COR-L47 (cell line): Measurements from ENCODE around the gene PLPPR5.

Source experiments
- DNase-seq: peaks from one replicate; lab custom pipeline; 2025; lab: John Stamatoyannopoulos, UW

The PLPPR5 gene

DNA sequence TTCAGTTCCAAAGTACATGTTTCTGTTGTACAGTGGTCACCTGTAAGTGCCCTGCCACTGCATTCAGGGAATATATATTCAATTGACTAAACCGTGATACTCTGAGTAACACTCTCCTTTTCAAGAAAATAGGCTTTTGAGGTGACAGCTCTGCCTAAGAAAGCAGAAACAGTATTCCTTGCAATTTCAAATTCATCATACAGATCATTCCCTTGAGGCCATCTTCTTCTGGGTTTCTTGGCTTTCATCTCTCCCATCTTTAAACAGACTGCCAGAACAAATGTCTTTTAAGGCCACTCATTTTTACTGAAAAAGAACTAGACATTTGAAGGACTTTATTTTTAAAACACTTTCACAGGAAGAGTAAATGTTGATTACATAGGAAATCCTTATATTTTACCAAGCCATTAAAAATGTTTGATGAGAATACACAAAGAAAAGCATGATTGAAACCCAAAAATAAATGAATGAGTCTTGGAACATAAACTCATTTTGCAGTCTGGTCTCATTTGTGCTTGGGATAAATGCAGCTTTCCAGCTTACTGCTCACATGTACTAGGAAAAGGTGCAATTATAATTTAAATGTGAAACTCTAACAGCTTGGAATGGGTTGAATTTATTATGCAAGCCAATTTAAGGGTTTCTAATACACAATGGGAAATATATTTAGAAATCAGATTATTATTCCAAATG lies 34.7 kb downstream of the PLPPR5 start:
- no peak for DNase-seq

DNA sequence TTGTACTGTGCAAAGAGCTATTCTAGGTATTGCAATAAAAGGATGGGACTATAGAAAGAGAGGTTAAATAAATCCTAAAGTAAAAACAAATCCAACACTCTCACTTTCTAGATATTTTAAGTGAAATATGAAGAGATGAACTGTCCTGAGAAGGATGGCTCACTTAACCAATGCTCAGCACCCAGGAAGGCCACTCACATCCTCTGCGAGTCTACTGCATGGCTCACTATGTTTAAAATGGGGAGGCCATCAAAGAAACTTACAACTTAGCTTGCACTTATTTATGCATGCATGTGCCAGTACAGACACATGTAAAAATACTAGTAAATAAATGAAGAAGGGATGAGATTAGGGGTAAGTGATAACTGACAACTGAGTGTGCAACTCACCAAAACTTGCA lies 37.5 kb downstream of the PLPPR5 start:
- DNase-seq = no peak

DNA sequence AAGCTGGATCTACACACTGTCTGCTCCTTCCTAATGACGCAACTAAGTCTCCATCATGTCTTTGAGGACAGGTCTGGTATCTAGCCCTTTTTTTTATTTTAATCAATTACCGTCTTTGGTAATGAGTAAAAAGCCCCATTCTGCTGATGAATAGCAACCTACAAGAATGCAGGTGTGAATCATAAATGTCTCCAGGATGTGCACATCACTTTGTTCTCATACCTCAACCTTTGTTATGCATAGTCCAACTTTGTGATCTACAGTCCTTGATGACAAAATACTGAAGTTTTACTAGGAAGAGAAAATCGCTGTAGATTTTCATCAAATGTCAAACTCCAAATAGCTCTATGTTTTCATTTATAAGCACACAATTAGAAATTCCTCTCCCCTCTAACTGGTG lies 39.3 kb downstream of the PLPPR5 start:
- DNase-seq = no peak

DNA sequence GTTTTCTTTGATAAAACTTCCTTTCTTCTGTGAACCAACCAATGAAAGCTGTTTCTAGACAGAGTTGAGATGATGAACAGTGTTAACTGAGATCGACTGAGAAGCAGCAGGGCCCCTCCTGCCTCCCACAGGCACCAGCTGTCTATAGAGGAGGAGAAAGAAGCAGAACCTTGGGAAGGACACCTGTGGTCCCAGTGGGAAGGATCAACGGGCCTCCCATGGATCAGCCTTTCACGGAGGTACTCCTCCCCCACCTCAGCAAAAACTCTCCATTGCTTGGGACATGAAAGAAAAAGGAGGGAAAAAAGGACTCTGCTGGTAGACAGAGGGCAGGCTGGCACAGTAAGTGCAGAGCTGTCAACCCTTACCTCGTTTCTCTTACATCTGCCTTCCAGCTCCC lies 40.5 kb downstream of the PLPPR5 start:
- DNase-seq = no peak

DNA sequence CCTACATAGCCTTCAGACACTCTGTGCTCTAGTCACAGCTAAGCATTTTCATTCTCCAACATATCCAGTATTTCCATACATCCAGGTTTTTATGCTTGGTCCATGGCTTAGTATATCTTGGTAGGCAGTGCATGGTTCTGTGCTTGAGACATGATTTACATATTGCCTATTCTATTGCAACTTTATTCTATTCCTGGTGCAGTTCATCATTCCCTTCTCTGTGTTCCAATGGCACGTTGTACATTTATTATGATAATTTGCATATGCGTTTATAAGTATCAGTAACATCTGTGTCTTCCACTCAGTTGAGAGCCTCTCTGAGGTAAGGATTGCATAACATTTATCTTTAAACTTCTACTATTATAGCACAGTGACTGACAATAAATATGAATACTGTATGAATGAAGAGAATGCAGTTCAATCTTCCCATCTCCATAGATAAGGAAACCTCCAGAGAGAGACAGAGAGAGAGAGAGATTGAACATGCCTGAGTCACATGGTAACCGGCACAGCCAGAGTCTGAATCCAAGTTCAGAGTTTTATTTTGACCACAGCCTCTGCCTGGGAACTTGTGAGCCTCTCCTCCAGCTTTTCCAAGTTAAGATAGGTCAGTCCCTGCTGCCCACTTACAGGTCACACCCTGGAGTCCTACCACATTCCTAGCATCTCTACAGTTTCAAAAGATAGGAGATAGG lies 41.5 kb downstream of the PLPPR5 start:
- no peak for DNase-seq

DNA sequence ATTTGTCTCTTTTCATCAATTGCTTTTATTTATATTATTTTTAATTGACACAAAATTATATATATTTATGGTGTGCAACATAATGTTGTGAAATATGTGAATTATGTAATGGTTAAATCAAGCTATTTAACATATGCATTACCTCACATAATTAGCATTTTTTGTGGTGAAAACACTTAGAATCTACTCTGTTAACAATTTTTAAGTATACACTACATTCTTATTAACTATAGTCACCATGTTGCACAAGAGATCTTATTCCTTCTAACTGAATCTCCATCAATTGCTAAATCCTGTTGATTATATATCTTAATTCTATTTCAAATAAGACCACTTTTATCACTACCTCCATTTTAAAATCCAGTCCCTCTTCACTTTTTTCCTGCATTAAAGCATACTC lies 42.5 kb downstream of the PLPPR5 start:
- no peak for DNase-seq

DNA sequence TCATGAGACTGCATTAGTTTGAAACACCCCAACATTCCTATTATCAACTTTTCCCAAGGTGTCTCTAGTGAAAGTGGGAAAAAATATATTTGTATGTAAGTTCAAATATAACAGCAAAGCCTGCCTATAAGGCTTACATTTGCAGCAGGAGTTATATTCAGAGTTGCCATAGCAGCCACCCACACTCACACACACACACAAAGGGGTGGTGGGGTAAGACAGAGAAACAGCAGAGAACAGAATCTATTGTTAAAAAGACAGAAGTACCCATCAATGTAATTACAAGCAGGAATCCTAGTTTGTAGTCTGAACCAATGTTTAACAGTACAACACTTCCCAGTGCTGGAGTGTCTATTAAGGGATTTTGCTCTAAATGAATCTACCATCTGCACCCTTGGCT lies 55.0 kb downstream of the PLPPR5 start:
- no peak for DNase-seq

DNA sequence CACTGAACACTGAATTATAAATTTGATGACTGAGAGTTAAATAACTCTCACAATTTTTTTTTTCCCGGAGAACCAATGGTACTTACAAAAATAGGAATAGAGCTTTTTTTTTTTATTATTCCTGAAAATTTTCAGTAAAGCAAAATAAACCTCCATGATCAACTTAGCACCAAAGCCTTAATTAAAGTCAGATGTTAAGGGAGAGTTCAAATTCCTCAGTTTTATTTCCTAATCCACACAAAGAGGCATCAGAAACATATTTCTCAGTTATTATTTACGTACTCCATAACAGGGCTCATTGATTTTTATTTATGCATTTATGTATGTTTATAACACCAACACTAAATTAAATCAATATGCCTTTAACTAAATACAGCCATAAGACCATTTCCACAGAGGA lies 55.5 kb downstream of the PLPPR5 start:
- DNase-seq = no peak

DNA sequence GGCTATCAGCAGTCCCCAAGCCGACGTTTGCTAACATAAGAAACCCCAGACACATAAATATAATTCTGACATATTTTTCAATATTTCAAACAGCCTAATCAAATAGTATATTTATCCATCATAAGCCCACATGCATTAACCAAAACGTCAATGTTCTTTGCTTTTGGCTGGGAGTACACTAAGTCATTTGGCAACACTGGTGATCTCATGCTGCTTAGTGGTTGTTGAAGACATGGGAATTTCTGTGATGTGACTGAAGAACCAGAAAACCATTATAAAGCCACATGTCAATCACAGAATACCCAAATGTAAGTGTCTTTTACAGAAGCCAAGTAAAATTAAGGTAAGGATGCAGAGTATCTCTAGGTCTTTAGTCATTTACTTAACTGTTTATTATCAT lies 57.6 kb downstream of the PLPPR5 start:
- DNase-seq = no peak

DNA sequence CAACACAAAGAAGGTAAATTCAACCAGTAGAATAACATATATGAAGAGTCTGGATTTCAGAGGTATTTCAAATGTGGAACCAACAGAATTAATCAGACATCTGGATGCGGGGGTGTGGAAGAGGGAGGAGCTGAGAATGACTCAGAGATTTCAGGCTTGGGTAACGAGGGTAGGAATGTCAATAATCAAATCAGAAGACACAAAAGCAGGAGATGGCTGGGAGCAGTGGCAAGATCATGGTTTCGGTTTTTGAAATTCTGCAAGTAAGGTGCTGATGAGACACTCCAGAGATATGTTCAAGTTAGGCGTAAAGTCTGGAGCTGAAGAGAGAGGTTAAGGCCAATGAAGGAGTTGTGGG lies 64.0 kb downstream of the PLPPR5 start:
- DNase-seq = no peak

DNA sequence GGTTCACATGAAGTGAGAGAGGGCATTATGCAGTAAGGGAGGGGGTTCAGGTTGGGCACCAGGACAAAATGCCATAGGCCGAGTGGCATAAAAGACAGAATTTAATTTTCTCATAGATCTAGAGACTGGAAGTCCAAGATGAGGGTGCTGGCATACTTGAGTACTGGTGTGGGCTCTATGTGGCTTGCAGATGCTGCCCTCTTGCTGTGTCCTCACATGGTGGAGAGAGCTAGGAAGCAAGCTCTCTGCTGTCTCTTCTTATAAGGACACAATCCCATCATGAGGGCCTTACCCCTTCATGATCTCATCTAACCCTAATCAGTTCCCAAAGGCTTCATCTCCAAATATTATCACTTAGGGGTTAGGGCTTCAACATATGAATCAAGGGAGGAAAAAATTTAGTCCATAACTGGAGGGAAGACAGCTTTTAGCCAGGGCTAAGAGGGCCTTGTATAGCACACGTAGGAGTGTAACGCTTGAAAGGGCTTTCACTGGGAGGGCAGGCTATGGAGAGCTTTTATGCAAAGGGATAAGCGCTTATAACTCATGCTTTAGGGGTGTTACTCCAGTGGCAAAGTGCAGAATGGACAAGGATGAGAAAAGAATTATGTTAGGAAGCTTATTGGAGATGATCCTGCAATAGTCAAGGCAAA lies 64.5 kb downstream of the PLPPR5 start:
- no peak for DNase-seq

DNA sequence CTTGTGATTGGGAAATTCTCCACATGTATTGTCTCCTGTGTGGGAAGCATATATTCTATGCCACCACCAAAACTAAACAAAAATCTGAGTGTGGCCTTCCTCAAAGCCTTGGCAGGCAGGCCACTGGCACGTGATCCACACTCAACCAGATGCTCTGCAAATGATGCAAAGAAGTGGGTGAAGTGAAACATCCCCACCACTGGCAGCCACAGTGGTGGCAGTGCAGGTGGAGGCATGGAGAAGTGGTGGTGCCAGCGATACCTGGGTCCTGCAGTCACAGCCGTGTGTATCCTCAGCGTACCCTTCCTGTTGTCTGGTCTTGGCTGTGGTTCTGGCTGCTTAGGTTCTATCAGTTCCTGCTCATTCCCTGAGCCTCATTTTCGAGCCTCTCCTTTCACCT lies 65.2 kb downstream of the PLPPR5 start:
- DNase-seq = no peak

DNA sequence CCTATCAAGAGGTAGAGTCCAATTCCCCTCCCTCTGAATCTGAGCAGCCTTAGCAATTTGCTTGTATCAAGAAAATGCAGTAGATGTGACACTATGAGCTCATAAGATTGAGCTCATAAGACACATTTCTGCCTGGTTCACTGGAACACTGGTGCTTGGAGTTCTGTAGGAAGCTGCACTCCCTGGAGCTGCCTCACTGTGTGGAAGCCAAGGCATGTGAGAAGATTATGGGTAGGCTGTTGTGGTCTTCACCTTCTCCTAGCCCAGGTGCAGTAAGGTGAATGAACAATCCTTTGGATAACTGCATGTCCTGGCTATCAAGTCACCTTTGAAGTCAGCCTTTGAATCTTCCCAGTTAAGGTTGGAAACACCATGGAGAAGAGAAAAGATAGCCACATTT lies 67.3 kb downstream of the PLPPR5 start:
- no peak for DNase-seq

DNA sequence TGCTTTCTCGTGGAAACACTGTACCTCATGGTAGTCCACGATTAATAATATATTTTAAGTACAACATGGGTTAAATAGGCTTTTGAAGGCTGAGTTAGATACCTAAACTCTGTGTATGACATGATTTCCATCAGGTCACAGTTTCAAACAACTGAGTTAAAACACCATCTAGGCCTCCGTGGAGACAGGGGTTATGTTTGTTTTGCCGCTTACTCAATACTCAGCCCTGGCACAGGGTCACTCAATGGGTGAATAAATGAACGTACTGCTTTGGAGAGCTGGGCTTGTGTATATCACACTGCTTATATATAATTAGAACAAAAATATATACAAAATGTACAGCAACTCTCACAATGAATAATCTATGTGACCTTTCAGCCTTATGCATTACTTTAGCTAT lies 72.5 kb downstream of the PLPPR5 start:
- DNase-seq = no peak

DNA sequence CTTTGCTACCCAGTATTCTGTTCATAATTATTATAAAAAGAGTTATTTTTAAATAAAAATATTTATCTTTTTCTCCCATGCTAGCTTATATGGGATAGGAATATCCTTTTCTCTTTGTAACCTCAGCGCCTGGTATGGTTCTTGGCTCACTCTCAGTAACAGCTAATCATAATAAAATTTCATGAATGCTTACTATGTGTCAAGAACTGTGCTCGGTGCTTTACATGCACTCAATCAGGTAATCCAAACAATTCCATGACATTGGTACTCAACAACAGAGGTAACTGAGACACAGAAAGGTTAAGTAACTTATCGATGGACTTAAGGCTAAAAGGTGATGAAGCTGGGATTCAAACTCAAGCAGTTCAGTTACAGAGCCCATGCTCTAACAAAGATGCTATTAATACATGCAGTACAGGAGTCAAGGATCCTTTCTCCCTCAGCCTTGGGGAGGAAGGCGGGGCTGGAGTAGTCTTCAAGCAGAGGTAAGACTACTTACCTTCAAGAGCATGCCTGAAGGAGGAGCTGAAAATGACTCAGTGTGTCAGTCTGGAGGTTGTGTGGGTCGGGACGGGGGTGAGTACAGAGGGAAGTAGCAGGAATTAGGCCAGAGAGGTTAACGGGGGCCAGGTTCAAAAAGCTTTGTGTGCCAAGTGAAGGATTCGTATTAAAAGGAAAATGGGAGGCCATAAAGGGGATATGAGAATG lies 73.4 kb downstream of the PLPPR5 start:
- DNase-seq = no peak

DNA sequence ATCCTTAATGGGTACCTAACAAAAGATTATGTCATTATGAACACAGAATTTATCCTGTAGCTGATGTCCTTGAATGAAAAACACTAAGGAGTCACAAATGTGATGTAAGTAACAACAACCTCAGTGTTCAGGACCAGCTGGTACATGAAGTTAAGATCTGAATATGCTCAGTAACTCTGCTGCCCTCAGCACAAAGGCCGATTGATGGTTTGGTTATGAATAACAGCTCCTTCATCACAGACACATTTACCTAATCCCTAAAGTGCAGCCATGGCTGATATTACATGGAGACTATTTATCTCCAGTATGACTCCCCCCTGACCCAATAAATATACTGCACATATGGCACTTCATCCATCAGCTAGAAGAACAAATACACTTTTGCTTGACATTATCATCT lies 75.2 kb downstream of the PLPPR5 start:
- DNase-seq = no peak

DNA sequence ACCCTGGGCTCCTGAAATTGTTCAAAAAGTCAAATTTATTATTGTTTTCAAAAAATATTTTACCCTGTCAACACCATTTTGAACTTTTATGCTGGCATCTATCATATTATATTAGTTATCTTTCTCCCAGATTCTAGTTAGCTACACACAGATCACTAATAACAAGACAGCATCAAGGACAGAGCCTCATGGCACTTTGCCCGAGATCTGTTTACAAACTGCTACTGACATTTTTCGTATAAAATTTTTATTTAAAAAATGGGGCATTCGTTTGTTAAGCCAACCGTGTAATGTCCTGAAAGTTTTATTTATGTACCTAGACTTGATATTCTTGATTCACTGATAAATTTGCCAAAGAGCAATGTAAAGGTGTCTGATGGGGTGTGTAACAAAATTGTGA lies 78.1 kb downstream of the PLPPR5 start:
- DNase-seq = no peak

DNA sequence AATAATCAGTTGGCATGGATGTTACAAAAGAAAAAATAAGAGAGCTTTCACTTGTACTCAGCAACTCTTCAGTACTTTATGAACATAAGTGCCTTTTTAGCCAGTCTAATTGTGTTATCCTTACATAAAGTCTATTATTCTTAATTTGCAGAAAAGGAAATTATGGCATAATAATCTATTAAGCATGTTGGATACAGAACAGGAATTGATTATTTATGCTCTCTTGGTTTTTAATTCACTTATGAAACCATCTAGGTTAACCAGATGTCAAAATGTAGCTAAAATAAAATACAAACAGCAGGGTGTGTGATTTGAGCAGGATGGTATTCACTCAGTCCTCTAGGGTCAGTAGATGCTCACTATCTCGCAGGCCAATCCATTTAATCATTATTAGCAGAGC lies 79.7 kb downstream of the PLPPR5 start:
- no peak for DNase-seq

DNA sequence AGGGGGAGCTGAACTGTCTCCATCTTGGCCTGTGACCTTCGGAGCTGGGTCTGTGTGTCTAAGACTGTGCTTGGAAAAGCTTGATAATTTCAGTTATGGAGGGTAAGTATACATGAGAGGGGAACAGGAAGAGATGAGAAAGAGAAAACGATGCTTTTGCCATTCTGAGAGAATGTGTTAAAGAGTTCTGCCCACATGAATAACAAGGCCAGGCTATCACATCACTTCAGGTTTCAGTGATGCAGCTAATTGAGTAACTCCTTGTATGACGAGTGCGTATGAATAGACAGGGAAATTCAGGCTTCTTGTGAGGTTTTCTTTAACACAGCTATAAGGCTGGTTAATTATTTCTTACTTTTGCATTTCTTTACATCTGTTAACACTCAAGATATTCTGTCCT lies 81.0 kb downstream of the PLPPR5 start:
- DNase-seq = no peak

DNA sequence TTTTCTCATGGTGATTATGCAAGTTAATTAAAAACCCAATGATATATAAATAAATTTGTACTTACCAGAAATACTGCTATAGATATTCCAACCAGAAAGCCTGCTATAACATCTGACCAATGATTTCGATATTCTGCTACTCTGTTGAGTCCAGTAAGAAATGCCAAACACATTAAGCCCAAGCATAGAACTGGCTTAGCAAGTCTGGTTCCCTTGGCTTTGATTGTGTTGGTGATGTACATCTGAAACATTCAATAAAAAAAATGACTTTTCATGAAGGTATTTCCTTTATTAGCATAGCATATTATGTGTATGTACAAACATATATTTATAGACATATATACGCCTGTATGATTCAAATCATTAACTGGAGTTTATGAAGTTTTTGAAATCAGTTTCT lies 82.8 kb downstream of the PLPPR5 start:
- DNase-seq = no peak

DNA sequence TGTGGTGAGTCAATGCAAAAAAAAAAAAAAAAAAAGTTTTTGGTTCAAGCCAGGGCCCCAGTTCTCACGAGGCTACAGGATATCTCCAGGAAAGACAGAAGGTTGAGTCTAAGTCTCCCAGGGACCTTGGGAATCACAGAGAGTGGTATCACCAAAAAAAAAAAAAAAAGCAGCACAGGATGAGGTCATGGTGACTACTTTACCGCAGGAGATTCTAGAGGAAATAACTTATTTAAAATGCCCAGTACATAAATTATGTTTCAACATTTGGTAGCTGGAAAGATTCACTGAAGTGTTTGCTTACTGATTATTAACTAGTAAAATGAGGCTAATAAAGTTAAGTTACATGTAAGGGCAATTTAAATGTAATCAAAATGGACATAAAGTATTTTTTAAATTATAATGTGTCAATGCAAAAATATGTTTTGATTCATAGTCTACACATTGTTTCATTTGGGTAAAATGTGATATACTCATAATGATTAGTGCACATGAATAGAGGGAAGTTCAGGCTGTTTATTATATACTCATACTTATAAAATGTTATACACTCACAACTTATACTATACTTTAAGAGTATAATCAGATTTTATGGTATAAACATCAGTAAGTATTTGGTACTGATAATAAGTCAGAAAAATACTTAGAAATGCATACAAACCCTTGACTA lies 84.1 kb downstream of the PLPPR5 start:
- no peak for DNase-seq

DNA sequence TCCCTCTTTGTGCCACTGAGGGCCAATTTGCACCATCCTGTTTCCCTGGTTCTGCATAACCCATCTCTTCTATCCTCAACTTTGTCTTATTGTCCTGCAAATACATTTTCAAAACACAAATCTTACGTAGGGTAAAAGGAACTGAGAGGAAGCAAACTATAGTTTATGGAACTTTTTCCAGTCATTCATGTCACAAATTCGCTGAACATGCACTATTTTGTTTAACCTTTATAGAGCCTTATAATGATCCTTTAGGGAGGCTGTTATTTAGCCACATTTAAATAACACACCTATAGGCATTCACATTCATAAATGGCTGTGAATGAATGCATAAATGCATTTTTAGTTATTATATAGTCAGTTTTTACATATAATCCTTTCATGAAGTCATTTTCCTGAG lies 85.0 kb downstream of the PLPPR5 start:
- no peak for DNase-seq

DNA sequence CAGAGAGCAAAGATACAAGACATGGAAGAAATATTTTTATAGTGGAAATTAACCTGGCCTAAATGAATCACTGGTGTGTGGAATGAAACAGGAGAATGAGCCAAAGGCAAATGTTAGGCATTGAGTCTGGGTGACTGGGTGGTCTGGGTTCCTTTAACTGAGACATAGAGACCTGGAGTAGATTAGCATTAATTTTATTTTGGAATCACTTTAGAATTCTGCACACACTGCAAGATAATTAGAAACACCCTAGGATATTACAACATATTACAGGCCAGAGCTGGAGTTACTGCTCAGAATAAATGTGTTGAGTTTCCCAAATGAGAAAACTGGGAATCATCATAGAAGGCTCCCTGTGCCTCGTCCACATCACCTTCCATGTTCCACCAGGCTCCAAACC lies 85.5 kb downstream of the PLPPR5 start:
- DNase-seq = no peak
